ENCODE data around the gene GINS1.

Gene GINS1

GRCh38 chr20:25494506-25495188, 87.2 kb downstream of the GINS1 start:
- DNase-seq = no peak

GRCh38 chr20:25495189-25495824, 87.8 kb downstream of the GINS1 start:
- no peak for DNase-seq

- DNase-seq = no peak
Measured at GRCh38 chr20:25496165-25496967, 88.9 kb downstream of the GINS1 start.

- DNase-seq = no peak
Measured at GRCh38 chr20:25496968-25497401, 89.5 kb downstream of the GINS1 start.

GRCh38 chr20:25497586-25498279, 90.3 kb downstream of the GINS1 start:
- no peak for DNase-seq

Data from right kidney (tissue), 1 donor.